Glutamatergic neuron (in vitro differentiated cells): ENCODE measurements around the gene QKI. TPM values are rescaled to one million over a fixed set of nuclear protein-coding genes. Genes with fewer than 3 reads are reported as not detected.

Experiments
- DNase-seq: peaks from one replicate; pipeline ENCODE4 v3.0.0; 2022
- H3K27ac Mint-ChIP-seq: one replicate; pipeline ENCODE4 v1.8.0; 2020; ENCODE audit warnings: mild to moderate bottlenecking, mixed read lengths, inconsistent platforms; ENCODE audit not compliant: unreplicated experiment
- H3K27me3 Mint-ChIP-seq: one replicate; pipeline ENCODE4 v1.8.0; 2020; ENCODE audit warnings: mild to moderate bottlenecking, moderate library complexity, mixed read lengths, inconsistent platforms; ENCODE audit not compliant: unreplicated experiment
- H3K36me3 Mint-ChIP-seq: one replicate; pipeline ENCODE4 v1.8.0; 2020; ENCODE audit warnings: mild to moderate bottlenecking, mixed read lengths, inconsistent platforms; ENCODE audit not compliant: unreplicated experiment
- H3K4me1 Mint-ChIP-seq: one replicate; pipeline ENCODE4 v1.8.0; 2020; ENCODE audit warnings: mild to moderate bottlenecking, low read depth, mixed read lengths, inconsistent platforms; ENCODE audit not compliant: unreplicated experiment
- H3K4me3 Mint-ChIP-seq: one replicate; pipeline ENCODE4 v1.8.0; 2020; ENCODE audit warnings: mild to moderate bottlenecking, mixed read lengths, inconsistent platforms; ENCODE audit not compliant: unreplicated experiment
- H3K9me3 Mint-ChIP-seq: one replicate; pipeline ENCODE4 v1.8.0; 2020; ENCODE audit warnings: mild to moderate bottlenecking, moderate library complexity, mixed read lengths, inconsistent platforms; ENCODE audit not compliant: unreplicated experiment
- total RNA-seq: library from RNA; stranded (reverse); fragmentation: NEBNext Ultra II Directional; extraction: Animal tissue kit (Norgen Biotek cat#: 25700); gene quantifications from one replicate; pipeline ENCODE4 v1.2.1, GENCODE V29; 2021; ENCODE audit not compliant: unreplicated experiment
- TF ChIP-seq, protein P1 (sequence below): fragments of 200-600 bp; sonication (generic); IDR thresholded peaks from one replicate; pipeline ENCODE4 v1.5.0; 2021; ENCODE audit not compliant: partially characterized antibody, unreplicated experiment

Gene QKI
- total RNA-seq, 1 donor from 2014 or later: 50.5 TPM

DNA sequence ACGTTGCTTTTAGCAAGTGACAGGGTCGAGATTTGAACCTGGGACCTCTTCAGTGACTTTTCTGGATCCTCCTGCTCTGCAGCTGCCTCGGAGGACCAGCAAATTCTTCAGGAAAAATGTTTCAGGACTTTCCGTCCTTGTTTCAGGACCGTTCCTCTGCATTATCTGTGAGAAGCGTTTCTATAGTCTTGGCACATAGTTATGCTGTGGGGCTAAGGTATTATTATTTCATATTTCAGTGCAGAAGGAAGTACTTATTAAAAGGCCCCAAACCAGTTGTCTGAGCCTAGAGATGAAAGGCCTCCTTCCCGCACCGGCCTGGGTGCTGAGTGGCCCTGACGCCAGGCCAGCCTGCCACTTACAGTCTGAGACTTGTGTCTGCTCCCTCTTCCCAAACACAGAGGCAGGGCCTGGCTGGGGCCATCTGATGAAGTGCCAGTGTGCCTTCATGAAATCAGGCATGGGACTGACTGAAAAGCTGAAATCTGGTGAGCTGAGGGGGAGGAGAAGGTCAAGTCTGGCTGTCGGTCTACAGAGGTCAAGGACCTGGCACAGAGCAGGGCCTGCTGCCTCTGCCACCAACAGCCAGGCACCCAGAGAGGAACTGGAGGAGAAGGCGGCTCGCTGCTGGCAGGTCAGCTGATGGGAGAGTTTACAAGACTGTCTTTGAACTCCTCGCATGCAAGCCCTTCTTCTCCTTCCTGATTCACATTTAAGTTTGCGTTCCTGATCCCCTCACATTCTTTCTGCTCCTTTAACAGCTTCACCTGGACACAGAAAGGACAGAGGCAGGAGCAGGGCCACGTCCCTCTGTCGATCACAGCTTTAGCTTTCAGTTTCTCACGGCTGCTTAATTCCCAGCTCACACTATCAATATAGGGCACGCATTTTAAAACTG, 8.9 kb upstream of the QKI start:
- no peaks in the 10 kb centered on the region for H3K9me3 Mint-ChIP-seq
- H3K4me1 Mint-ChIP-seq: peaks cover 4% of the 10 kb centered on the region
- H3K4me3 Mint-ChIP-seq: no peak overlapping the region
- TF ChIP-seq, protein P1, sequence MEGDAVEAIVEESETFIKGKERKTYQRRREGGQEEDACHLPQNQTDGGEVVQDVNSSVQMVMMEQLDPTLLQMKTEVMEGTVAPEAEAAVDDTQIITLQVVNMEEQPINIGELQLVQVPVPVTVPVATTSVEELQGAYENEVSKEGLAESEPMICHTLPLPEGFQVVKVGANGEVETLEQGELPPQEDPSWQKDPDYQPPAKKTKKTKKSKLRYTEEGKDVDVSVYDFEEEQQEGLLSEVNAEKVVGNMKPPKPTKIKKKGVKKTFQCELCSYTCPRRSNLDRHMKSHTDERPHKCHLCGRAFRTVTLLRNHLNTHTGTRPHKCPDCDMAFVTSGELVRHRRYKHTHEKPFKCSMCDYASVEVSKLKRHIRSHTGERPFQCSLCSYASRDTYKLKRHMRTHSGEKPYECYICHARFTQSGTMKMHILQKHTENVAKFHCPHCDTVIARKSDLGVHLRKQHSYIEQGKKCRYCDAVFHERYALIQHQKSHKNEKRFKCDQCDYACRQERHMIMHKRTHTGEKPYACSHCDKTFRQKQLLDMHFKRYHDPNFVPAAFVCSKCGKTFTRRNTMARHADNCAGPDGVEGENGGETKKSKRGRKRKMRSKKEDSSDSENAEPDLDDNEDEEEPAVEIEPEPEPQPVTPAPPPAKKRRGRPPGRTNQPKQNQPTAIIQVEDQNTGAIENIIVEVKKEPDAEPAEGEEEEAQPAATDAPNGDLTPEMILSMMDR: no peak
- H3K36me3 Mint-ChIP-seq: no peaks in the 10 kb centered on the region
- peaks cover 4% of the 10 kb centered on the region for H3K27me3 Mint-ChIP-seq
- no peak for DNase-seq
- no peak overlapping the region for H3K27ac Mint-ChIP-seq

DNA sequence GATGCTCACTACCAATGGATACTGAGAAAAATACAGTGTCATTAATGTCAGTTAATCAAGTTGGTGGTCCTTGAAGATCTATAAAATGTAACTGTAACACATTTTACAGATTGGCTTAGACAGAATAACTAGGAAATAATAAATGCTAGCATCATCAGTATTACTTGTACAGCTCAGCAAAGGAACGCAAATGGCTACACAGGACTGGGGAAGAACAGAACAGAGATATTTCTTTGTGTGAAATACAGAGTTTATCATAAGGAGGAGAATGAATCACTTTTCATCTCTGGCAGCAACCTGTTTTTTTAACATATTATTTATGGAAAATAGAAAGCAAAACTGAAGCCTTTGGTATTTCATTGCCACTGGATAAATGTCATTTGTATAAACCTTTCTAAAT, 8.2 kb upstream of the QKI start:
- no peak overlapping the region for H3K4me3 Mint-ChIP-seq
- peaks cover 4% of the 10 kb centered on the region for H3K4me1 Mint-ChIP-seq
- H3K9me3 Mint-ChIP-seq: no peaks in the 10 kb centered on the region
- peaks cover 4% of the 10 kb centered on the region for H3K27me3 Mint-ChIP-seq
- DNase-seq: no peak
- no peaks in the 10 kb centered on the region for H3K36me3 Mint-ChIP-seq
- TF ChIP-seq, protein P1: no peak
- H3K27ac Mint-ChIP-seq: no peak overlapping the region

DNA sequence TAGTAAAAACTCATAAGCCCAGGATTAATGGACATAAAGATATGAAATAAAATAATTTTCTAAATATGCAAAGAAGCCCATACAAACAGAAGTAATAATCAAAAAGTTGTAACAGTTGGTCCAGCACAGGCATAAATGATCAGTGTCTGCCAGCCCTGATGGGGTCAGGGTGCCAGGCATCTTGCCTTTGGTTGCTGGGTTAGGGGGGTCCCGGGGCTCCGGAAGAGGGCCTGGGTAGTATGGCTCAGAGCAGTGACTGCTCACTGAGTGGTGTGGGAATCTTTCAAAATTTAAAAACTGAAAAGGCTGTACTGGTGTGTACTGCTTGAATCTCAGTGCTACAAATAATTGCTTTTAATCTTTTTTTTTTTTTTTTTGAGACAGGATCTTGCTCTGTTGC, 7.7 kb upstream of the QKI start:
- Mint-ChIP-seq H3K27me3 (peaks cover 4% of the 10 kb centered on the region), H3K36me3 (no peaks in the 10 kb centered on the region), H3K4me1 (peaks cover 2% of the 10 kb centered on the region), H3K27ac (no peak overlapping the region), H3K9me3 (no peaks in the 10 kb centered on the region), H3K4me3 (no peak overlapping the region)
- DNase-seq: no peak
- TF ChIP-seq, protein P1: no peak

DNA sequence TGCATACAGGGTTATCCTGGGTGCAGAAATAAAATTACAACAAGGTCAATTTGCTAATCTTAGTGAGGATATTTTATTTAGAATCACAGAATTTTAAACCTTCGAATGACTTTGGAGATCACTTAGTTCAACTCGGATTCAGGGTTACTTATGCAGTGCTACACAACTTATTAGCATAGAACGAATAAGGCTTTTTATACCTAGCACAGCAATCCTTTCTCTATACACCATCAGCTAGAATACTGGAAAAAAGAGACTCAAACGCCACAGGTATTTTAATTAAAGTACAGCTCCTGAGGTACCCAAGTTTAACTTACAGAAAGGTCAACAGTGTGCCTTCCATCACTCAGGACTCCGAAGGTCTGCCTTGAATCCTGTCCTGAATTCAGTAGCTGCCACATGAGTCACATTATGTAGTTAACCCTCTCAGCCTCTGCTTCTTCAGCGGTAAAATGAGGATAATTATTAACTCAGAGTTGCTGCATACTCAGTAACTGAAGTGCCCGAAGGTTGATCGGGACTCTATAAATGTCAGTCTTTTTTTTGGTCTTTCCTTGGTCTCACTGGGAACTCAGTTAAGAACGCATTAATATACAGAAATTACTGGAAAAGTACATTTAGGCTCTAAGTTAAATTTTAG, 6.0 kb upstream of the QKI start:
- Mint-ChIP-seq H3K9me3 (peaks cover 6% of the 10 kb centered on the region), H3K4me1 (peaks cover 2% of the 10 kb centered on the region), H3K27me3 (peaks cover 2% of the 10 kb centered on the region), H3K4me3 (no peak overlapping the region), H3K36me3 (no peaks in the 10 kb centered on the region), H3K27ac (no peak overlapping the region)
- TF ChIP-seq, protein P1: no peak
- no peak for DNase-seq

DNA sequence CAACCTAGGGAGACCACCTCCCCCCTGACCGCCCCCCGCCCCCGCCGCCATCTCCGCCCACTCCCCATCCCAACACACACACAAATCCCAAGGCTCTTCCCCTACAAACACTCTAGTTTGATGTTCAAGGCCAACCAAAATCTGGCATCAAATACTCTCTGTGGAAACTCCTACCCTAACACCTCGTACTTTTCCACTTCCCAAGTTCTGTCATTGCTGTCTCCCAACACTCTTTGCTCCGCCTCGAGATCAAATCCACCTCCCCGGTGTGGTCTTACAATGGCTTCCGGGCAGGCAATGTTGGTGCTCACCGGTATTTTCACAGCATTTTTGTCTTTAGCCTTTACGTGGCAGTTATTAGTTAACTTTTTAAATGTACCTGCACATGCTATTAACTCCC, 4.8 kb upstream of the QKI start:
- H3K27me3 Mint-ChIP-seq: no peaks in the 10 kb centered on the region
- no peak overlapping the region for H3K4me3 Mint-ChIP-seq
- TF ChIP-seq, protein P1: no peak
- H3K4me1 Mint-ChIP-seq: peaks cover 2% of the 10 kb centered on the region
- DNase-seq: no peak
- H3K27ac Mint-ChIP-seq: no peak overlapping the region
- H3K36me3 Mint-ChIP-seq: no peaks in the 10 kb centered on the region
- H3K9me3 Mint-ChIP-seq: peaks cover 6% of the 10 kb centered on the region
